GM23338 (cell line): Measurements from ENCODE around the gene GNA12. TPM values are rescaled to one million over a fixed set of nuclear protein-coding genes. Genes with fewer than 3 reads are reported as not detected.

Source experiments
- ATAC-seq: fragments of 200-7000 bp; cut with Tn5 transposase; 3 replicates; pipeline ENCODE4 v1.9.1; 2020
- DNase-seq: peaks from one replicate; pipeline ENCODE4 v3.0.0-alpha.2; 2015; ENCODE audit warnings: low spot score
- H2AFZ ChIP-seq: fragments of 200-600 bp; sonication (generic); 2 replicates; pipeline ENCODE4 v1.8.0; 2016; ENCODE audit warnings: antibody characterized with exemption, mild to moderate bottlenecking, moderate library complexity
- H3F3A ChIP-seq: fragments of 200-600 bp; sonication (generic); replicated peaks from 2 replicates; pipeline ENCODE4 v1.8.0; 2017; ENCODE audit warnings: antibody characterized with exemption, mixed run types, low read depth
- H3K27ac ChIP-seq: fragments of 200-600 bp; sonication (generic); 2 replicates; pipeline ENCODE4 v1.6.1; 2016; ENCODE audit warnings: low read depth
- H3K27me3 ChIP-seq: fragments of 200-600 bp; sonication (generic); 2 replicates; pipeline ENCODE4 v1.8.0; 2016; ENCODE audit warnings: mild to moderate bottlenecking, mixed run types, moderate library complexity; ENCODE audit not compliant: insufficient read depth
- H3K36me3 ChIP-seq: fragments of 200-600 bp; sonication (generic); 2 replicates; pipeline ENCODE4 v1.8.0; 2016; ENCODE audit warnings: mild to moderate bottlenecking; ENCODE audit not compliant: insufficient read depth
- H3K4me1 ChIP-seq: fragments of 200-600 bp; sonication (generic); 2 replicates; pipeline ENCODE4 v1.8.0; 2016; ENCODE audit warnings: mild to moderate bottlenecking, moderate library complexity; ENCODE audit not compliant: insufficient read depth
- H3K4me2 ChIP-seq: fragments of 200-600 bp; sonication (generic); 2 replicates; pipeline ENCODE4 v1.7.1; 2017; ENCODE audit warnings: mixed run types
- H3K4me3 ChIP-seq: fragments of 200-600 bp; sonication (generic); 2 replicates; pipeline ENCODE4 v1.6.1; 2016; ENCODE audit warnings: mixed run types
- H3K79me2 ChIP-seq: fragments of 200-600 bp; sonication (generic); replicated peaks from 2 replicates; pipeline ENCODE4 v1.8.0; 2017; ENCODE audit warnings: mild to moderate bottlenecking; ENCODE audit not compliant: insufficient read depth
- H3K9me2 ChIP-seq: fragments of 200-600 bp; sonication (generic); 2 replicates; pipeline ENCODE4 v1.8.0; 2017; ENCODE audit not compliant: insufficient read depth
- H4K20me1 ChIP-seq: fragments of 200-600 bp; sonication (generic); replicated peaks from 2 replicates; pipeline ENCODE4 v1.8.0; 2017; ENCODE audit warnings: mild to moderate bottlenecking; ENCODE audit not compliant: insufficient read depth
- H3K27ac Mint-ChIP-seq: 2 replicates; pipeline ENCODE4 v1.8.0; 2020; ENCODE audit warnings: inconsistent platforms, mild to moderate bottlenecking, moderate library complexity, mixed read lengths
- H3K27me3 Mint-ChIP-seq: 3 replicates; pipeline ENCODE4 v1.8.0; 2022; ENCODE audit warnings: low read depth, mild to moderate bottlenecking, moderate library complexity, mixed read lengths, inconsistent platforms; ENCODE audit not compliant: insufficient read depth, poor library complexity
- H3K36me3 Mint-ChIP-seq: 3 replicates; pipeline ENCODE4 v1.8.0; 2021; ENCODE audit warnings: low read depth, mild to moderate bottlenecking, inconsistent platforms, moderate library complexity, mixed read lengths
- H3K4me1 Mint-ChIP-seq: 3 replicates; pipeline ENCODE4 v1.8.0; 2020; ENCODE audit warnings: mild to moderate bottlenecking, inconsistent platforms, mixed read lengths
- H3K4me3 Mint-ChIP-seq: 3 replicates; pipeline ENCODE4 v1.8.0; 2021; ENCODE audit warnings: moderate library complexity, mild to moderate bottlenecking, inconsistent platforms, mixed read lengths
- H3K9me3 Mint-ChIP-seq: 3 replicates; pipeline ENCODE4 v1.8.0; 2020; ENCODE audit warnings: moderate library complexity, mild to moderate bottlenecking, inconsistent platforms, mixed read lengths
- CREB1 ChIP-seq: fragments of 250-450 bp; sonication (Bioruptor Pico); IDR thresholded peaks from 2 replicates; pipeline ENCODE4 v1.5.0; 2020; ENCODE audit warnings: low read depth, mild to moderate bottlenecking, moderate library complexity
- EZH2 ChIP-seq: fragments of 200-600 bp; sonication (generic); IDR thresholded peaks from one replicate; pipeline ENCODE4 v1.8.0; 2017; ENCODE audit warnings: antibody characterized with exemption, mild to moderate bottlenecking, low read depth; ENCODE audit not compliant: unreplicated experiment
- EZH2phosphoT487 ChIP-seq: fragments of 200-600 bp; sonication (generic); IDR thresholded peaks from one replicate; pipeline ENCODE4 v1.8.1; 2018; ENCODE audit warnings: antibody characterized with exemption; ENCODE audit not compliant: unreplicated experiment
- NANOG ChIP-seq: IDR thresholded peaks from 2 replicates; pipeline ENCODE4 v1.6.1; 2016; ENCODE audit warnings: antibody characterized with exemption, borderline replicate concordance
- STAT1 ChIP-seq: IDR thresholded peaks from one replicate; pipeline ENCODE4 v1.6.1; 2016; ENCODE audit warnings: antibody characterized with exemption; ENCODE audit not compliant: unreplicated experiment
- ZNF331 ChIP-seq: fragments of 250-450 bp; sonication (Bioruptor Pico); IDR thresholded peaks from 2 replicates; pipeline ENCODE4 v1.5.0; 2020; ENCODE audit warnings: low read depth, mild to moderate bottlenecking, moderate library complexity
- polyA plus RNA-seq: library from polyadenylated mRNA; unstranded; fragments of >200 nt; fragmentation: Nextera tagmentation; extraction: Ambion mirVana; gene quantifications from 2 replicates; pipeline ENCODE4 v1.2.1, GENCODE V29; 2016
- total RNA-seq: library from RNA; depleted of rRNA; stranded (reverse); fragments of >200 nt; shearing (Covaris generic); gene quantifications from 2 replicates; pipeline ENCODE4 v1.2.3, GENCODE V29; 2014
- TF ChIP-seq, protein P1 (sequence below): IDR thresholded peaks from one replicate; pipeline ENCODE4 v1.6.1; 2018; ENCODE audit warnings: antibody characterized with exemption; ENCODE audit not compliant: unreplicated experiment
- TF ChIP-seq, protein P2 (sequence below): IDR thresholded peaks from 2 replicates; pipeline ENCODE4 v1.6.1; 2016; ENCODE audit warnings: antibody characterized with exemption
- TF ChIP-seq, protein P3 (sequence below), 2 experiments: fragments of 200-600 bp in 1 of 2; sonication (generic) in 1 of 2; conservative IDR thresholded peaks; 2 replicates each; pipeline versions ENCODE4 v1.5.1 to v1.6.1; 2016 to 2017; ENCODE audit warnings: antibody characterized with exemption in 2 of 2, low read depth in 2 of 2, mild to moderate bottlenecking in 2 of 2, moderate library complexity in 1 of 2

Gene GNA12
- total and polyA plus RNA-seq, 2 experiments from 2014 or later = 24.0 to 87.7 TPM

DNA sequence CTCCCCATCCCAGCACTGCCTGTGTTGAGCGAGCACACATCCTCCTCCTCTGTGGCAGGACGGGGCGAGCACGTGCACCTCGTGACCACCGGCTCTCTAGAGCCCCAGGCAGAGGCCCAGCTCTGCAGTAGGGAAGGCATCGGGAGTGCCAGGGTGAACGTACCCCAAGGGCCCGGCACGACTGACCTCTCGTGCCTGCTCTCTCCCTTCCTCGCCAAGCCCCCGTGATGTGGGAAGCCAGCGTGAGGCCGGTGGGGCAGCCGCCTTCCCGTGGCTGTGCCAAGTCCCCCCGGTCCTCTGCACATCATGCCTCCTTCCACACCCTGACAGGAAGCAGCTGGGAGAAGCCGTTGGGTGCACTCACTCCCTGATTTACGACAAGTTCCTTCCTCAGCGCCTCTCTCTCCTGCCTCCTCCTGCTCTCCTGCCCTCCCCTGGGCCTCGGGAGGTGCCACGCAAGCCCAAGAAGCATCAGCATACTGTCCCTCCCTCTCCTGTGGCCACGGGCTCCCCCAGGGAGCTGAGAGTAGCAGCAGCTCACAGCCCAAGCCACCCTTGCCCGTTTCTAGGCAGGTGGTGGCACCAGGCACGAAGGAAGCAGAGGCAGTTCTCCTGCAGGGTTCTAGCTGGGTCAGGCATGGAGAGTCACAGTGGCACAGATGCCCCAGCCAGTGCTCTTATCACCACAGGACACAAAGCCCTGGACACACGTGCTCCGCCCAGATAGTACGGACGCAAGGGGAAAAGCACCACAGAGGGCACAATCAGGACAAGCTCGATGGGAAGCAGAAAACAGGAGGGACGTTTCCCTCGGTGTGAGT, 109.1 kb downstream of the GNA12 start:
- ATAC-seq = peak; percentile 20
- Histone ChIP-seq H3K79me2 (peaks cover 83% of the 10 kb centered on the region), H3K4me1 (no peaks in the 10 kb centered on the region; the same call in 1 of the 2 replicates), H3K27me3 (no peaks in the 10 kb centered on the region), H3K36me3 (peaks cover 11% of the 10 kb centered on the region), H4K20me1 (peaks cover 26% of the 10 kb centered on the region), H3K27ac (peak overlapping the region; percentile 55; the same call in 1 of the 2 replicates), H3K4me3 (no peak overlapping the region), H2AFZ (no peak overlapping the region), H3K4me2 (no peak overlapping the region), H3F3A (no peaks in the 10 kb centered on the region), H3K9me2 (no peaks in the 10 kb centered on the region)
- no peak for DNase-seq
- TF ChIP-seq NANOG (no peak), CREB1 (CRISPR knock-in tag) (no peak), ZNF331 (CRISPR knock-in tag) (no peak), EZH2phosphoT487 (no peak), EZH2 (no peak), STAT1 (no peak)
- TF ChIP-seq, protein P1, sequence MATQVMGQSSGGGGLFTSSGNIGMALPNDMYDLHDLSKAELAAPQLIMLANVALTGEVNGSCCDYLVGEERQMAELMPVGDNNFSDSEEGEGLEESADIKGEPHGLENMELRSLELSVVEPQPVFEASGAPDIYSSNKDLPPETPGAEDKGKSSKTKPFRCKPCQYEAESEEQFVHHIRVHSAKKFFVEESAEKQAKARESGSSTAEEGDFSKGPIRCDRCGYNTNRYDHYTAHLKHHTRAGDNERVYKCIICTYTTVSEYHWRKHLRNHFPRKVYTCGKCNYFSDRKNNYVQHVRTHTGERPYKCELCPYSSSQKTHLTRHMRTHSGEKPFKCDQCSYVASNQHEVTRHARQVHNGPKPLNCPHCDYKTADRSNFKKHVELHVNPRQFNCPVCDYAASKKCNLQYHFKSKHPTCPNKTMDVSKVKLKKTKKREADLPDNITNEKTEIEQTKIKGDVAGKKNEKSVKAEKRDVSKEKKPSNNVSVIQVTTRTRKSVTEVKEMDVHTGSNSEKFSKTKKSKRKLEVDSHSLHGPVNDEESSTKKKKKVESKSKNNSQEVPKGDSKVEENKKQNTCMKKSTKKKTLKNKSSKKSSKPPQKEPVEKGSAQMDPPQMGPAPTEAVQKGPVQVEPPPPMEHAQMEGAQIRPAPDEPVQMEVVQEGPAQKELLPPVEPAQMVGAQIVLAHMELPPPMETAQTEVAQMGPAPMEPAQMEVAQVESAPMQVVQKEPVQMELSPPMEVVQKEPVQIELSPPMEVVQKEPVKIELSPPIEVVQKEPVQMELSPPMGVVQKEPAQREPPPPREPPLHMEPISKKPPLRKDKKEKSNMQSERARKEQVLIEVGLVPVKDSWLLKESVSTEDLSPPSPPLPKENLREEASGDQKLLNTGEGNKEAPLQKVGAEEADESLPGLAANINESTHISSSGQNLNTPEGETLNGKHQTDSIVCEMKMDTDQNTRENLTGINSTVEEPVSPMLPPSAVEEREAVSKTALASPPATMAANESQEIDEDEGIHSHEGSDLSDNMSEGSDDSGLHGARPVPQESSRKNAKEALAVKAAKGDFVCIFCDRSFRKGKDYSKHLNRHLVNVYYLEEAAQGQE = no peak
- TF ChIP-seq, protein P2, sequence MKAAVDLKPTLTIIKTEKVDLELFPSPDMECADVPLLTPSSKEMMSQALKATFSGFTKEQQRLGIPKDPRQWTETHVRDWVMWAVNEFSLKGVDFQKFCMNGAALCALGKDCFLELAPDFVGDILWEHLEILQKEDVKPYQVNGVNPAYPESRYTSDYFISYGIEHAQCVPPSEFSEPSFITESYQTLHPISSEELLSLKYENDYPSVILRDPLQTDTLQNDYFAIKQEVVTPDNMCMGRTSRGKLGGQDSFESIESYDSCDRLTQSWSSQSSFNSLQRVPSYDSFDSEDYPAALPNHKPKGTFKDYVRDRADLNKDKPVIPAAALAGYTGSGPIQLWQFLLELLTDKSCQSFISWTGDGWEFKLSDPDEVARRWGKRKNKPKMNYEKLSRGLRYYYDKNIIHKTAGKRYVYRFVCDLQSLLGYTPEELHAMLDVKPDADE = no peak
- TF ChIP-seq, protein P3, sequence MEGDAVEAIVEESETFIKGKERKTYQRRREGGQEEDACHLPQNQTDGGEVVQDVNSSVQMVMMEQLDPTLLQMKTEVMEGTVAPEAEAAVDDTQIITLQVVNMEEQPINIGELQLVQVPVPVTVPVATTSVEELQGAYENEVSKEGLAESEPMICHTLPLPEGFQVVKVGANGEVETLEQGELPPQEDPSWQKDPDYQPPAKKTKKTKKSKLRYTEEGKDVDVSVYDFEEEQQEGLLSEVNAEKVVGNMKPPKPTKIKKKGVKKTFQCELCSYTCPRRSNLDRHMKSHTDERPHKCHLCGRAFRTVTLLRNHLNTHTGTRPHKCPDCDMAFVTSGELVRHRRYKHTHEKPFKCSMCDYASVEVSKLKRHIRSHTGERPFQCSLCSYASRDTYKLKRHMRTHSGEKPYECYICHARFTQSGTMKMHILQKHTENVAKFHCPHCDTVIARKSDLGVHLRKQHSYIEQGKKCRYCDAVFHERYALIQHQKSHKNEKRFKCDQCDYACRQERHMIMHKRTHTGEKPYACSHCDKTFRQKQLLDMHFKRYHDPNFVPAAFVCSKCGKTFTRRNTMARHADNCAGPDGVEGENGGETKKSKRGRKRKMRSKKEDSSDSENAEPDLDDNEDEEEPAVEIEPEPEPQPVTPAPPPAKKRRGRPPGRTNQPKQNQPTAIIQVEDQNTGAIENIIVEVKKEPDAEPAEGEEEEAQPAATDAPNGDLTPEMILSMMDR (conservative IDR thresholded peaks at IDR 0.05; ENCODE audit: low read depth in 2 of 2) = no peak
- Mint-ChIP-seq H3K4me3 (no peak overlapping the region), H3K36me3 (peaks cover 42% of the 10 kb centered on the region), H3K27me3 (peaks cover 13% of the 10 kb centered on the region), H3K27ac (peak overlapping the region; percentile 63; the same call in 1 of the 2 replicates), H3K4me1 (peaks cover 36% of the 10 kb centered on the region), H3K9me3 (no peaks in the 10 kb centered on the region)
